Measurements from ENCODE around the gene HEATR5B.
"Not testable (repeated sequence)": the region's sequence is repeated elsewhere in the genome, so short reads cannot be mapped to it uniquely, and the experiment has no call there.

Gene HEATR5B

DNA sequence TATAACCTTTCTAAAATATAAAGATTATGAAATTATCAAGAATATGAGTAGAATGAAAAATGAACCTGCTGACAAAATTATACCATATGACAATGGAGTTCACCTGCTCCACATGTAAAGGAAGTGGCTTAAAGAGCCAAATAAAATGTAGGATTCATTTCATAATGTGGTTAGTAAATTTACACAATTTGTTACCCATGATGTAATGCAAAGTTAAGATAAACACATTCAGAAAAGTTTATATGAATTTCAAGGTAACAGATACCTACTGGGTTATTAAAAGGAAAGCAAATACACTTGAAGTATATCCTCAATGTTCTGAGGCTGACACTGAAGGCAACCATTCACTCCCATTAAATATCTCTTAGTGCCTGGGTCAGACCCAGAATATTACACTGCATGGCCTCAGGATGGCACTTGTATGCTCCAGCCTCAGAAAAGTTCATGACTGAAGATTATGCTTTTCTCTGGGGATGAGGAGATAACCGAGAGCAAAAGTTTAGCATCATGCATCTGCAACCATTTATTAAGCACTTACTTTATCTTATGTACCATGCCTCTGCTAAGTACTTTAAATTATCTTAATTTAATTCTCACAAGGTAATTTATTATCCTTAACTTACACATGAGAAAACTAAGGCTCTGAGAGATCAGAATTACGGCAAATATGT lies 124.0 kb downstream of the HEATR5B start:
- TF ChIP-seq, protein P1, sequence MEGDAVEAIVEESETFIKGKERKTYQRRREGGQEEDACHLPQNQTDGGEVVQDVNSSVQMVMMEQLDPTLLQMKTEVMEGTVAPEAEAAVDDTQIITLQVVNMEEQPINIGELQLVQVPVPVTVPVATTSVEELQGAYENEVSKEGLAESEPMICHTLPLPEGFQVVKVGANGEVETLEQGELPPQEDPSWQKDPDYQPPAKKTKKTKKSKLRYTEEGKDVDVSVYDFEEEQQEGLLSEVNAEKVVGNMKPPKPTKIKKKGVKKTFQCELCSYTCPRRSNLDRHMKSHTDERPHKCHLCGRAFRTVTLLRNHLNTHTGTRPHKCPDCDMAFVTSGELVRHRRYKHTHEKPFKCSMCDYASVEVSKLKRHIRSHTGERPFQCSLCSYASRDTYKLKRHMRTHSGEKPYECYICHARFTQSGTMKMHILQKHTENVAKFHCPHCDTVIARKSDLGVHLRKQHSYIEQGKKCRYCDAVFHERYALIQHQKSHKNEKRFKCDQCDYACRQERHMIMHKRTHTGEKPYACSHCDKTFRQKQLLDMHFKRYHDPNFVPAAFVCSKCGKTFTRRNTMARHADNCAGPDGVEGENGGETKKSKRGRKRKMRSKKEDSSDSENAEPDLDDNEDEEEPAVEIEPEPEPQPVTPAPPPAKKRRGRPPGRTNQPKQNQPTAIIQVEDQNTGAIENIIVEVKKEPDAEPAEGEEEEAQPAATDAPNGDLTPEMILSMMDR (IDR thresholded peaks at IDR 0.05; ENCODE audit: extremely low read depth, insufficient read depth, missing control alignments): no peak
- in situ Hi-C loops (cut with MboI; ENCODE audit: low pct_unique_long_range_greater_than_20kb, low sequenced_read_pairs, unreplicated experiment): no loop called here
- DNase-seq (ENCODE audit: low spot score): no peak

DNA sequence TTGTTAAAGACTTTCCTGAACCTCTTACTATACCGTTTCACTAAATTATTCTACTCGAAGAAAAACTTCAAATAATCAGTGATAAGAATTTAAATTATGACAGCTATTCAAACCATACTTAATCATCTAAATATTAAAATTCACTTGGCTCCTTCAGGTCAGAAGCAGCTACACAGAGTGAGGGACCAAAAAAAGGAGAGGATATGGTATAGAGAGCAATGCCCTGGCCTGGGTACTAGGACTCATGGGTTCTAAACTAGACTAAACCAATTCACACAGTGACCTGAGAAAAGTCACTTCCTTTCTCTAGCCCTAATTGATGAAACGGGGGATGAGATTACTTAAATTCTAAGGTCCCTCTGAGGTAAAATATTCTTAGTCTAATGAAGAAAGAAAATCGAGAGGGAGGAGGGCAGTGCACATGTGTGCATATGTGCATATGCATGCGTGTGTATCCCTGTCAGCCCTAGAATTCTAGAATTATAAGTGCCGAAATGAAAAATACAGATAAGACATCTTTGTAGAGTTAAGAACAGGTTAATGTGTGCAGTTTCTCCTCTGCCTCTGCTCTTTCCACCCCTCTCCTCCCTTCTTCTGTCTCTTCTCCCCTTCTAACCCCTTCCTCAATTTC lies 129.1 kb downstream of the HEATR5B start:
- TF ChIP-seq, protein P1 (IDR thresholded peaks at IDR 0.05; ENCODE audit: extremely low read depth, insufficient read depth, missing control alignments): no peak
- in situ Hi-C loops (cut with MboI; ENCODE audit: low pct_unique_long_range_greater_than_20kb, low sequenced_read_pairs, unreplicated experiment): no loop called here
- DNase-seq (ENCODE audit: low spot score): no peak

DNA sequence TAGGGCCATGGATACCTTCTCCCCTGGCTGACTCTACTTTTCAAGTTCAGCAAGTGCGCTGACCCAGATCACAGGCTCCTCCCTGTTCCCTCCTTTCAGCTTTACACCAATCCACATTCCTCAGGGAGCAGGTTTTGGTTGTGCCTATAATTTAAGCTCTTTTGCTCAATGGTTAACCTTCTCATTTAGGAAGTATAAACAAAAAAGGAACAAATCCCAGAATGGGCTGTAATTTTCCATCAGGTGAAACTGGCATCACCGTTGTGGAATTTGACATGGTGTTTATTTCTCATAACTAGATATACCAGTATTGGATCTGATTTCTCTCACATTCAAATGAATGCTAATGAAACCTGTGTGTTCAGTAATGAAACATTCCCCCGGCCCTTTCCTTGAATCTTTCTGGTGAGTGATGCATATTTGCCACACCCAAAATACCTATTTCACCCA lies 131.4 kb downstream of the HEATR5B start:
- no peak for DNase-seq (ENCODE audit: low spot score)
- TF ChIP-seq, protein P1 (IDR thresholded peaks at IDR 0.05; ENCODE audit: extremely low read depth, insufficient read depth, missing control alignments): no peak
- in situ Hi-C loops (cut with MboI; ENCODE audit: low pct_unique_long_range_greater_than_20kb, low sequenced_read_pairs, unreplicated experiment): no loop called here

DNA sequence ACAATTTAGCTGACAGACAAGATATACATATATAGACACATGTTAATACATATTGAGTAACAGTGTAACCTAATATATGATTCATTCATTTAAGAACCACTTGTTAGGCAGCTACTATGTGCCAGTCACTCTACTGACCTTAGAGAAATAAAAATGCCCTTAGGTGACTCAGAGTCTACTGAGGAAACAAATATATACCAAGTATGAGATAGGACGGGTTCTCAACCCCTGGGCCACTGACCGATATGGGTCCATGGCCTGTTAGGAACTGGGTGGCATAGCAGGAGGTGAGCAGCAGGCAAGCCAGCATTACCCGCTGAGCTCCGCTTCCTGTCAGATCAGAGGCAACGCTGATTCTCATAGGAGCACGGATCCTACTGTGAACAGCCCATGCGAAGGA lies 132.6 kb downstream of the HEATR5B start:
- TF ChIP-seq, protein P1 (IDR thresholded peaks at IDR 0.05; ENCODE audit: extremely low read depth, insufficient read depth, missing control alignments): no peak
- no peak for DNase-seq (ENCODE audit: low spot score)
- in situ Hi-C loops (cut with MboI; ENCODE audit: low pct_unique_long_range_greater_than_20kb, low sequenced_read_pairs, unreplicated experiment): no loop called here

DNA sequence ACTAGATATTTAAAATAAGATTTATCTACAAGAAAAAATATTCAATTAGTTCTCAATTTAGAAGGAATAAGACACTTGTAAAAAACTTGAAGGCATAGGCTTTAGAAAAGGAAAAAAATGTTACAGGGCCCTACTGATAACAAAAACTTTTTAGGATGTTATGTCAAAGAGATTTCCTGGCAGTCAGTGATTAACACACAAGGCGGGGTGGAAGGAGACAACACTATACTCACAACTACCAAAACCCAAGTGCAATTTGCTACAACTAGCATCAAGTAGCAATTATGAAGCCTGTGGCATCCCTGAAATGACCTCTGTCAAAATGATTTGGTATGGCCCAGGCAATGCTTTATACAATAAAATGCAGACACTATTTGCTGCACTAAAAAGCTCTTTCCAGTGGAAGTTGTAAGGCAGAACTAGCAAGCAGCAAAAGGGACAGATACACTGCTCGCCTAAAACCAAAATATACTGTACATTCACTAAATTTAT lies 133.1 kb downstream of the HEATR5B start:
- TF ChIP-seq, protein P1 (IDR thresholded peaks at IDR 0.05; ENCODE audit: extremely low read depth, insufficient read depth, missing control alignments): no peak
- no peak for DNase-seq (ENCODE audit: low spot score)
- in situ Hi-C loops (cut with MboI; ENCODE audit: low pct_unique_long_range_greater_than_20kb, low sequenced_read_pairs, unreplicated experiment): no loop called here

DNA sequence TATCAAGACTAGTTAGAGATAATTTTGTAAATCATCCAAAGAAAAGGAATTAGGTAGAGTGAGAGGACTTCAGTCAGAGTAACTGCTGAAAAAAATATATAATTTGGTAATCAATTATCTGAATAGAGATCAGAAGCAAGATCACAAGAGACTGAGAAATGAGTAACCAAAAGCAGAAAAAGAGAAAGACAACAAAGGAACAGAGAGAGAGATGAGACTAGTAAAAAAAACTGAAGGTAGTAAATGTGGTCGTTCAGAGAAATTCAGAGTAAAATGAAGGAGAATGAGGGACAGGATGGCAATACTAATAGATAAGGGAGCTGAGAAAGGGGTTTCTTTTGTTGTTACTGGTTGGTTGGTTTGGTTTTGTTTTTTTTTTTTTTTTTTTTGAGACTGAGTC lies 134.3 kb downstream of the HEATR5B start:
- in situ Hi-C loops (cut with MboI; ENCODE audit: low pct_unique_long_range_greater_than_20kb, low sequenced_read_pairs, unreplicated experiment): no loop called here
- TF ChIP-seq, protein P1 (IDR thresholded peaks at IDR 0.05; ENCODE audit: extremely low read depth, insufficient read depth, missing control alignments): no peak
- DNase-seq (ENCODE audit: low spot score): no peak

DNA sequence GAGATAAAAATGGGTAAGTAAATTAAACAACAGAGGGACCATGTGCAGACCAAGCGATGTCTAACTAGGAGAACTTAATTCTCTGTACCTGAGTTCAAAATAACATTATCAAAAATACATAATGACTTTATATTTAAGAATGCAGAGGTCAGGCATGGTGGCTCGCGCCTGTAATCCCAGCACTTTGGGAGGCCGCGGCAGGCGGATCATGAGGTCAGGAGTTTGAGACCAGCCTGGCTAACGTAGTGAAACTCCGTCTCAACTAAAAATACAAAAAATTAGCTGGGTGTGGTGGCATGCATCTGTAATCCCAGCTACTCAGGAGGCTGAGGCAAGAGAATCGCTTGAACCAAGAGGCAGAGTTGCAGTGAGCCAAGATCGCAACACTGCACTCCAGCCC lies 138.9 kb downstream of the HEATR5B start:
- DNase-seq (ENCODE audit: low spot score); in situ Hi-C loops (cut with MboI; ENCODE audit: low pct_unique_long_range_greater_than_20kb, low sequenced_read_pairs, unreplicated experiment): not testable (repeated sequence)
